Skeletal muscle satellite cell (primary cell): Measurements from ENCODE around the gene BMPR1B.
A peak's percentile ranks its signal among the peaks of the same experiment; 100 is the strongest.

Experiments used
- H3K27me3 ChIP-seq: 2 replicates; pipeline ENCODE4 v1.7.0; 2013; ENCODE audit warnings: low read length; ENCODE audit not compliant: control insufficient read depth, insufficient read depth
- H3K36me3 ChIP-seq: 2 replicates; pipeline ENCODE4 v1.7.0; 2013; ENCODE audit warnings: mild to moderate bottlenecking, control low read depth, low read length; ENCODE audit not compliant: insufficient read depth
- H3K4me1 ChIP-seq: 2 replicates; pipeline ENCODE4 v1.7.0; 2013; ENCODE audit warnings: low read length; ENCODE audit not compliant: control insufficient read depth, insufficient read depth
- H3K4me2 ChIP-seq: 2 replicates; pipeline ENCODE4 v1.7.0; 2013; ENCODE audit warnings: mild to moderate bottlenecking, low read length
- H3K4me3 ChIP-seq: 2 replicates; pipeline ENCODE4 v1.7.0; 2013; ENCODE audit warnings: low read length
- H3K9ac ChIP-seq: 2 replicates; pipeline ENCODE4 v1.7.0; 2013; ENCODE audit warnings: mild to moderate bottlenecking, low read depth, low read length, moderate library complexity
- H3K9me3 ChIP-seq: replicated peaks from 2 replicates; pipeline ENCODE4 v1.7.0; 2013; ENCODE audit warnings: mild to moderate bottlenecking, control low read depth, low read length

BMPR1B gene

GRCh38 chr4:94732358-94732698 is 25.4 kb upstream of the BMPR1B start:
- H3K27me3 ChIP-seq: no peaks in the 10 kb centered on the region
- H3K4me2 ChIP-seq: no peak overlapping the region
- H3K9me3 ChIP-seq: no peaks in the 10 kb centered on the region
- H3K9ac ChIP-seq: no peak overlapping the region
- H3K4me1 ChIP-seq: no peaks in the 10 kb centered on the region
- H3K4me3 ChIP-seq: no peak overlapping the region
- H3K36me3 ChIP-seq: no peaks in the 10 kb centered on the region

- Histone ChIP-seq H3K4me2 (no peak overlapping the region), H3K9me3 (no peaks in the 10 kb centered on the region), H3K4me3 (no peak overlapping the region), H3K27me3 (no peaks in the 10 kb centered on the region), H3K36me3 (no peaks in the 10 kb centered on the region), H3K4me1 (no peaks in the 10 kb centered on the region), H3K9ac (no peak overlapping the region)
Observed at GRCh38 chr4:94739741-94740140, 18.0 kb upstream of the BMPR1B start.

GRCh38 chr4:94741304-94741703 is 16.5 kb upstream of the BMPR1B start:
- Histone ChIP-seq H3K4me2 (no peak overlapping the region), H3K9ac (no peak overlapping the region), H3K36me3 (no peaks in the 10 kb centered on the region), H3K9me3 (no peaks in the 10 kb centered on the region), H3K27me3 (no peaks in the 10 kb centered on the region), H3K4me3 (no peak overlapping the region), H3K4me1 (no peaks in the 10 kb centered on the region)

GRCh38 chr4:94743838-94744237 is 13.9 kb upstream of the BMPR1B start:
- Histone ChIP-seq H3K36me3 (no peaks in the 10 kb centered on the region), H3K27me3 (no peaks in the 10 kb centered on the region), H3K4me3 (no peak overlapping the region), H3K4me1 (no peaks in the 10 kb centered on the region), H3K9me3 (no peaks in the 10 kb centered on the region), H3K9ac (no peak overlapping the region), H3K4me2 (no peak overlapping the region)

GRCh38 chr4:94744850-94745249 is 12.9 kb upstream of the BMPR1B start:
- Histone ChIP-seq H3K27me3 (no peaks in the 10 kb centered on the region), H3K4me1 (no peaks in the 10 kb centered on the region), H3K4me2 (no peak overlapping the region), H3K4me3 (no peak overlapping the region), H3K9ac (no peak overlapping the region), H3K36me3 (no peaks in the 10 kb centered on the region), H3K9me3 (no peaks in the 10 kb centered on the region)

GRCh38 chr4:94746746-94747145 is 11.0 kb upstream of the BMPR1B start:
- H3K4me3 ChIP-seq: no peak overlapping the region
- no peaks in the 10 kb centered on the region for H3K27me3 ChIP-seq
- H3K9me3 ChIP-seq: no peaks in the 10 kb centered on the region
- H3K36me3 ChIP-seq: no peaks in the 10 kb centered on the region
- H3K4me2 ChIP-seq: no peak overlapping the region
- H3K4me1 ChIP-seq: no peaks in the 10 kb centered on the region
- H3K9ac ChIP-seq: no peak overlapping the region

- Histone ChIP-seq H3K9ac (peak overlapping the region; percentile 82), H3K4me1 (peaks cover 10% of the 10 kb centered on the region), H3K4me2 (peak overlapping the region; percentile 94), H3K36me3 (no peaks in the 10 kb centered on the region), H3K9me3 (no peaks in the 10 kb centered on the region), H3K4me3 (peak overlapping the region; percentile 80), H3K27me3 (peaks cover 3% of the 10 kb centered on the region)
Observed at GRCh38 chr4:94758141-94758699, 465 bp downstream of the BMPR1B start.

- Histone ChIP-seq H3K27me3 (peaks cover 3% of the 10 kb centered on the region), H3K4me1 (peaks cover 10% of the 10 kb centered on the region), H3K4me3 (peak overlapping the region; percentile 80), H3K36me3 (no peaks in the 10 kb centered on the region), H3K9ac (peak overlapping the region; percentile 82), H3K9me3 (no peaks in the 10 kb centered on the region), H3K4me2 (peak overlapping the region; percentile 94)
Observed at GRCh38 chr4:94758700-94759399, 1.1 kb downstream of the BMPR1B start.

- Histone ChIP-seq H3K9me3 (no peaks in the 10 kb centered on the region), H3K4me1 (peaks cover 10% of the 10 kb centered on the region), H3K27me3 (peaks cover 3% of the 10 kb centered on the region), H3K4me3 (no peak overlapping the region), H3K4me2 (no peak overlapping the region), H3K9ac (no peak overlapping the region), H3K36me3 (no peaks in the 10 kb centered on the region)
Observed at GRCh38 chr4:94759767-94760211, 2.0 kb downstream of the BMPR1B start.

- Histone ChIP-seq H3K9me3 (no peaks in the 10 kb centered on the region), H3K36me3 (no peaks in the 10 kb centered on the region), H3K27me3 (no peaks in the 10 kb centered on the region)
Observed at GRCh38 chr4:94762326-94762725, 4.6 kb downstream of the BMPR1B start.

GRCh38 chr4:94763005-94763404 is 5.2 kb downstream of the BMPR1B start:
- Histone ChIP-seq H3K9ac (no peak overlapping the region), H3K4me3 (no peak overlapping the region), H3K27me3 (no peaks in the 10 kb centered on the region), H3K36me3 (no peaks in the 10 kb centered on the region), H3K9me3 (no peaks in the 10 kb centered on the region), H3K4me2 (no peak overlapping the region), H3K4me1 (peaks cover 5% of the 10 kb centered on the region)

More at GRCh38 chr4:94762326-94762725, 4.6 kb downstream of the BMPR1B start:
- no peak overlapping the region for H3K4me3 ChIP-seq
- peaks cover 6% of the 10 kb centered on the region for H3K4me1 ChIP-seq
- H3K4me2 ChIP-seq: no peak overlapping the region
- H3K9ac ChIP-seq: no peak overlapping the region

GRCh38 chr4:94763500-94763899 is 5.7 kb downstream of the BMPR1B start:
- Histone ChIP-seq H3K9ac (no peak overlapping the region), H3K4me2 (no peak overlapping the region), H3K27me3 (no peaks in the 10 kb centered on the region), H3K36me3 (no peaks in the 10 kb centered on the region), H3K4me1 (peaks cover 5% of the 10 kb centered on the region), H3K4me3 (no peak overlapping the region), H3K9me3 (no peaks in the 10 kb centered on the region)
